Measurements from ENCODE around the gene ARHGAP45.

The ARHGAP45 gene

GRCh38 chr19:1039646-1040475 lies 27.1 kb upstream of the ARHGAP45 start, which contains the start of gene ABCA7:
ABCA7 (plus strand) TSS chr19:1040107; CDS start chr19:1041362, 1,255 bp downstream.
- DNase-seq (ENCODE audit: low spot score): peak; percentile 98

- peak; percentile 99 for DNase-seq (ENCODE audit: low spot score)
Observed at GRCh38 chr19:1040476-1041271, 26.3 kb upstream of the ARHGAP45 start.

- peak; percentile 52 for DNase-seq (ENCODE audit: low spot score)
Observed at GRCh38 chr19:1041272-1041834, 25.6 kb upstream of the ARHGAP45 start.

- no peak for DNase-seq (ENCODE audit: low spot score)
Observed at GRCh38 chr19:1041835-1042685, 24.9 kb upstream of the ARHGAP45 start.

- no peak for DNase-seq (ENCODE audit: low spot score)
Observed at GRCh38 chr19:1042689-1043511, 24.1 kb upstream of the ARHGAP45 start.

- no peak for DNase-seq (ENCODE audit: low spot score)
Observed at GRCh38 chr19:1045247-1045603, 21.7 kb upstream of the ARHGAP45 start.

GRCh38 chr19:1046117-1046626 lies 20.8 kb upstream of the ARHGAP45 start:
- no peak for DNase-seq (ENCODE audit: low spot score)

GRCh38 chr19:1046836-1047695 lies 19.9 kb upstream of the ARHGAP45 start:
- DNase-seq (ENCODE audit: low spot score): no peak

- no peak for DNase-seq (ENCODE audit: low spot score)
Observed at GRCh38 chr19:1047696-1048147, 19.2 kb upstream of the ARHGAP45 start.

GRCh38 chr19:1049106-1049505 lies 17.9 kb upstream of the ARHGAP45 start:
- no peak for DNase-seq (ENCODE audit: low spot score)

GRCh38 chr19:1049800-1050199 lies 17.2 kb upstream of the ARHGAP45 start:
- no peak for DNase-seq (ENCODE audit: low spot score)

GRCh38 chr19:1050989-1051788 lies 15.8 kb upstream of the ARHGAP45 start:
- DNase-seq (ENCODE audit: low spot score): no peak

- DNase-seq (ENCODE audit: low spot score): no peak
Observed at GRCh38 chr19:1051791-1052190, 15.2 kb upstream of the ARHGAP45 start.

- no peak for DNase-seq (ENCODE audit: low spot score)
Observed at GRCh38 chr19:1052349-1052975, 14.5 kb upstream of the ARHGAP45 start.

GRCh38 chr19:1053176-1054101 lies 13.5 kb upstream of the ARHGAP45 start:
- DNase-seq (ENCODE audit: low spot score): no peak

- no peak for DNase-seq (ENCODE audit: low spot score)
Observed at GRCh38 chr19:1054102-1055027, 12.6 kb upstream of the ARHGAP45 start.
